IPS DF 19.7 (cell line): Measurements from ENCODE around the gene NCKAP5.

Experiments used
- DNase-seq: peaks from one replicate; pipeline ENCODE4 v3.0.0-alpha.2; 2013; ENCODE audit warnings: low read depth, low spot score

The NCKAP5 gene

DNA sequence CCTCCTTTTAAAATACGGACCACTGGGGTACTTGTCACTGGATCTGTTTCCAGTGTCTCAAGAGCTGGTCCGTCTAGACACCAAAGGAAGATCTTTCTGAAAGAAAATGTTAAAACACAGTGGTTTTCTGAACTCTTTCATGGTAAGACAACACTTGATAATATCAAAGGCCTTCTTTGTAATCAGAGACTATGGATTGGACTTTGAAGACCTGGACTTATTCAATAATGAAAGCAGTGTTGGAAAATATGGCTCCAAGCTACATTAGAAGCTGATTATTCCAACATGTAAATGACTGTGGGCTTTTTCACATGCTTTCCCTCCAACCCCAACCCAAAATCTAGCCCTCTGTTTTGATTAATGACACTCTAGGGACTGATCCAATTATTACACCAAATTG is 568.8 kb downstream of the NCKAP5 start:
- no peak for DNase-seq

- DNase-seq = no peak
Observed at GRCh38 chr2:132998221-132998620, 570.0 kb downstream of the NCKAP5 start.

DNA sequence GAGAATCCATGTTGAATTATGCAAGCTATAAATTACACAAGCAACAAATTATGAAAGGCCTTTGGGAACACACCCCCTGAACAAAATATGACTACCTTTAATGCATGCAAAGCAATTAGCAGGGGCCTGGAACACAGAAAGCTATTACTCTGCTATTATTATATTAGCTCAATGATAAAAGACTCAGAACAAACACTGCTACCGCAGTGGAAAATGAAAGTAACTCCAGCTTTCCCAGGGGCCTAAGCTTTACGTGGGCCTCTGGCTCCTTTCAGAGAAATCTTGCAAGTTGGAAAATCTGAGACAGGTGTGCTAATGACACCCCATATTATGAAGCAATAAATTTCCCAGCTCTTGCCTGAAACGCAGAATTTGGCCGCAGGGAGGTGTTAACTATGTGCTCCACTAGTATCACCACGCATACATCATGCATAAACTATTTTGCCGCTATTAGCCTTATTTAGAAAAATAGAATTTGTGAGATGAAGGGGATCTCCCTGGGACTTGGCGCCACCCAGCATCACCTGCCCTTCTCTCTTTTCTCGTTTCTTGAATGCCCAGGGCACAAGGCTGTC is 576.7 kb downstream of the NCKAP5 start:
- no peak for DNase-seq

DNA sequence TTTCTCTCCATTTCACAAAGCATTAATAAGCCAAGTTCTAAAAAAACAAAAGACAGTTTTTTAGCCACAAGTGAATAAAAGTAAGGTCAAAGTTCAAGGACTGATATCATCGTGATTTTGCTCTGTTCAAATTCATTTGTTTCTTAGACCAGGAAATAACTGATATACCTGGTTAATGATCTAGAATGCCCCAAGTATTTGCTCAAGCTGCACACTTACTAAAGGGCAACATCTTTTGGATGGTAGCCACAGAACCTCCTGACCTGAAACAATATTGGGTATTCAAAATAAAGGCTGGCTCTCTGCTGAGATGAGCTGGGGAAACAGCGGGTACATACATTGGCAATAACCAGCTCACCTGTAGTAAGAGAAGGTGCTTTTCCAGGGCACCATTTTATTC is 583.5 kb downstream of the NCKAP5 start:
- DNase-seq = no peak

GRCh38 chr2:132980304-132980703 is 588.0 kb downstream of the NCKAP5 start:
- no peak for DNase-seq

DNA sequence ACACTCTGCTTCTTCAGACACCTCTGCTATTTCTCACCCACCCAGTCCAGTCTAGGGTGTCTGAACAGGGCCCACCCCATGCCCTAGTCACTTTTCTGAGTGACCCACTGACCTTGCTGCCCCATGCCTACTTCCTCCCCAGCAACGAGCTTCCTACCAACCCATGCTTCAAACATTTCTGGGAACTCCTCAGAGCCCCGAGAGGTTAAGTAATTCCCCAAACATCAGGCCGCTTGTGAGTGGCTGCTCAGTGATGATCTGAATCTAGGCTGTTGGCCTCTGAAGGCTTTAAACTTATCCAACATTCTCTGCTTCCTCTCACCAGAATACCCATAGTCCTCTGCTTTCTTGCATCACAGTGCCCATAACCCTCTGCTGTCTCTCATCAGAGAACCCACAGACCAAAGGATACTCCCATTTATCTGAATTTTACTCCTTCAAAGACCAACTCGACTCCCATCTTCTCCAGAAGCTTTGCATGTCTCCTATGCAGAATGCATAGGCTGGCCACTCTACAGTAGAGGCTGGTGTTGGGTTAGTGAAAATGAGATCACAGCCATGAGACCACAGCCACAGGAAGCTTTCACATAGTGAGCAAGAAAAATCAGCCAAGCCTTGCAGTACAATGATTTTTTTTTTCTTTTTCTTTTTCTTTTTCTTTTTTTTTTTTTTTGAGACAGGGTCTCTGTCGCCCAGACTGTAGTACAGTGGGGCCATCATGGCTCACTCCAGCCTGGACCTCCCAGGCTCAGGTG is 588.7 kb downstream of the NCKAP5 start:
- no peak for DNase-seq

GRCh38 chr2:132978840-132979239 is 589.4 kb downstream of the NCKAP5 start:
- DNase-seq = no peak

GRCh38 chr2:132977812-132978529 is 590.3 kb downstream of the NCKAP5 start:
- DNase-seq = no peak

DNA sequence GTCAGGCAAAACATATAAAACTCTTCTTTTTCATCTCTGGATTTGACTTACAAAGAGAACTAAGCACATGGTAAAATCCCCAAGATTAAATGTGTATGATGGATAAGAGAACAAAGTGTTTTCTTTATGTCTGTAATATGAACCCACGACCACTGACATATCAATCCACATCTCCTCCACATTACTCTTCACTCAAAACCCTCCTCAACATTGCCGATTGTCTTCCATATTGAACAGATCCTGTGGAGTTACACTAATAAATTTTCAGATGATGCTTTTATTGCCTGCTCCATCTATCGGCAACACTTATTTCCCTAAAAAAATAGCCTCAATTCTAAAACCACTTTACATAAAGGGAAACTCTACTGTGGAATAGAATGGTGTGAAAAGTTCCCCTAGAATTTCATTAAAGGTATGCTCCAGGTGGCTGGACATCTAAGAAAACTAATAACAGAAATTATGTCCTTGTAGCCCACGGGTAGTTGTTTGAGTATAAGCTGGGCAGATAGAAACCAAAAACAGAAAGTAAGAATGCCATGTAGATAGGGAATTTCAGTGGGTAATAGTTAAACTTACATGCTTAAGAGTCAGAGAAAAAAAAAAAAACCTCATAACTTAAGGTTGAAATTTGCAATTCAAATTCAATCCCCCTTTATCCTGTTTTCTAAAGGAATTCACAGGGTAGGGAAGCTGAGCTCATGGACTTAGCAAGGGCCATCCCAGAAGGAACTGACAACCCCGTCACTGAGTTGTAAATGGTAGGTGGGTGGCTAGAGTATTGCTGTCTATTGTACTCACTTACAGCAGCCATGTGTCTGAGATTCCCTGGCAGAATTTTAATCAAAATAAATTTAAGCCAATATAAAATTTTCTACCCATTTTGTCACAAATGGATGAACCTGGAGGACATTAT is 592.8 kb downstream of the NCKAP5 start:
- DNase-seq = peak; percentile 2

DNA sequence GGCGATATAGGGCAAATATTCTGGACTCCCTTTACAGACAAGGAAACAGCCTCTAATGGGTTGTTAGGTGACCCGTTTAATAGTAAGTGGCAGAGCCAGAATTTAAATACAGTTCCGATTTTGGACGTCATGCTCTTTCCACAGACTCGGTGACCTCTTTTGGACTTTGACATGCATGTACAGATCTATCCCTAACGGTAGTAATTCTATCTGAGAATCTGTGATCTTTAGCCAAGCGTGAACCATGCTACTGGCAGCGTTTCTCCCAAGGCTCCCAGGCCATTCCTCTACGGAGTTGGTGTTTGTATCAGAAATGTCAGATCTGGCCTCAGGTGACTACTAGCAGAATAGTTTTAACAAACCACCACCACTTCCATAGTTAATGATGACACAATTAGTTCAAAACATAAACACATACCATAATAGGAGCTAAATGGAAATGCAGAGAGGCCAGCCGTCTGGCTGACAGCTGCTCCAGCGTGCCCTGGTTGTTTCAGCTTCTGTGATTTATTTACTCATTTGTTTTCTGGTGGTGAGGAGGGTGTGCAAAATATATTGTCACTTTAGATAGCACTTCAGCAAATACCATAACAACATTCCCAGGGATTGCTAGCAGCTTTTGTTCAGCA is 593.7 kb downstream of the NCKAP5 start:
- DNase-seq = no peak

DNA sequence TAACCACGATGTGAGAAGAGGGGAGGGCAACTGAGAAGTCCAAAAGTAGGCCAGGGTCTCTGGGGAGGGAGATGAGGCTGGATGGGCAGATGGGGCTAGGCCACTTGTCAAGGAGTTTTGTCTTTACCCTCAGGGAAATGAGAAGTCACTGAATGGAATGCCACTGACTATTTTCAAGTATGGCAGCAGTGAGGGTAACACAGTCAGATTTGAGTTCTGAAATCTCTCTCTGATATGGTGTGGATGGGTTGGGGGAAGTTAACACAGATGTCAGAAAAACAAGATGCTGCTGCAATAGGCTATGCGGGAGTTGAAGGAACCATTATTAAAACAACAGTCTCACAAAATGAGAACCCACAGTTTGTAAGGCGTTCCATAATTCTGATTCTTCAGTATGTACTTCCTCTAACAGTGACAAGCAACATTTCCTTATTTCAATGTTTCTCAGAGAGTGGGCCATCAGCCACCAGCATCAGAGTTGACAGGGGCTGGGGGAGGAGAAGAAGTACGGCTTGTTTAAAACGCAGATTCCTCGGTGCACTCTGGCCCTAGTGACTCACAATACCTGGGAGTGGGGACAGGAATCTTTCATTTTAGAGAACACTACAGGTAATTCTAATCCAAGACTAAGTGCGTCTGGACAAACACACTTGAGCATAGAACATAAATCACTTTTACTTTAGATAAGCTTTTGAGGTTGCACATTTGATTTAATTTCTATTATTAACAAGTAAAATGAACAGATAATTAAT is 596.8 kb downstream of the NCKAP5 start:
- DNase-seq = no peak

DNA sequence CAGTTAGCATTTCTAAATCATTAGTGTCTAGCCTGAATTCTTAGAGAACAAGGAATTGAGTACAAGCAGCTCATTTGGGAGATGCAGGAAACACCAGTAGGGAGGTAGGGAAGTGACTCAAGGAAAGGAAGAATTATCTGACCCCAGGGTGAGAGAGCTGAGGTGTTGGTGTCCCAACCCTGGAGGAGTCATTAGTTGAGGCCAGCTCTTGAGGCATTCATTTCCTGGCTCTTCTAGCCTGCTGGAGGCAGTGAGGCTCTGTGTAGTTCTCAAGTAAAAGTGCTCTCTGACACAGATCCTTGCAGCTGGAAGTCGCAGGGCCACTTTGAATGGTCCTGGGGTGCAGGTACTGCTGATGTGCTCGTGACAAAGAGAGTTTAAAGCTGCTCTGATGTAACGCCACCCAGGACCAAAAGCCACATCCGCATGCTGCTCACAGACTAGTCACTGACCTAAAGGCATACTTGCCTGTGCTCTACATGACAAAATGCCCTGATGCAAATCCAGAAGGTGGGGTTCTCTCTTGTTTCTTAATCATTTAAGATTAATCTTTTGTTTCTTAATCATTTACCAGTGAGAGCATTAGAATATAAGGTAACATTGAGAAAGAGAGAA is 598.8 kb downstream of the NCKAP5 start:
- no peak for DNase-seq

- no peak for DNase-seq
Observed at GRCh38 chr2:132965460-132965859, 602.8 kb downstream of the NCKAP5 start.

GRCh38 chr2:132963161-132963560 is 605.1 kb downstream of the NCKAP5 start:
- DNase-seq = no peak

- no peak for DNase-seq
Observed at GRCh38 chr2:132958887-132959286, 609.4 kb downstream of the NCKAP5 start.

- no peak for DNase-seq
Observed at GRCh38 chr2:132955871-132956615, 612.2 kb downstream of the NCKAP5 start.

GRCh38 chr2:132953771-132954170 is 614.5 kb downstream of the NCKAP5 start:
- DNase-seq = no peak

DNA sequence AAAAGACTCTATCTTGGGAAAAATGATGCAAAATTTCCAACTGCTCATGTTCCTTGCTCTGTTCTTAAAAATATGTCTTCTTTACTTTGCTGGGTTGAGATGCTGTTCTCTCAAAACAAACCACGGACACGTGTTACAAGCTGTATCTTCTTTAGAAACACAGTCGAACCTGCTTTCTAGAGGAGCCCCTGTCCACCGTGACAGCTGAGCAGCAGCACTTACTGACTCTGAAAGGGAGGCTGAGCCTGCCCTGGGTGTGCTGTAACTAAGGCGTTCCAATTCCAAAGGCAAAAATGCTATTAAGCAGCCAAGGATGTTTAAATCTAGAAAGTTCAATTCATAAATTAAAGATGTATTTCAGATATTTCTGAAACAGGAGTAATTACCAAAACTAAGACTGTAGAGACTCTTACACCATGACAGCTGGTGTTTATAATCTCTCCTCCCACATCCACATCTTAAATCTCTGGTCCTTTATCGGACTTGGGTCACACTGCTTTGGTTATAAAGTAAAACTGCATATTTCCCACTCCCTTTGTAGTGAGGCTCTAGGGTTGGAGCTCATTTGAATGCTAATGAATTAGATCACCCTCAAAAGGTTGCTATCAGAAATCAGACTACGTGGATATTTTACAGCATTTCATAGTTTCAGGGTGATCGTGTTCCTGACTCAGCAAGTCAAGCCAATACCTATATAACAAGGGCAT is 617.1 kb downstream of the NCKAP5 start:
- no peak for DNase-seq

DNA sequence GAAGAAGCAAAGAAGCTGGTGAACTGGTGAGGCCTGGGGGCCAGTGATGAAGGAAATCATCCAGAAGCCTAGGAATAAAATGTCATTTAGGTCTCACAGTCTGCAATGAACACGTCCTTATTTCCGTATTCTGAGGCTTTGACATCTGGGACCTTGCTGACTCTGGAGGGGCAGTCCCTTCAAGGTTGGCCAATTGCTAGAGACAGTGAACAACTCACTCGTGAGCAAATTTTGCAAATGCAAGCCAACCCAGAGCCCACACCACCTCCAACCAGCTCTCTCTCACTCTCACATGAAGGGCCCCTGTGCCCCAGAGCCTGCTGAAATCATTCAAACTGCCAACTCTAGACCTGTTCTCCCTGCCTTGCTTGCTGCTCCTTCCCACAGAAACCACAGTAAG is 619.2 kb downstream of the NCKAP5 start:
- no peak for DNase-seq
